OCI-LY3 (cell line): ENCODE measurements around the gene SPINK8.

ENCODE experiments used
- CTCF ChIP-seq: fragments of 200-600, 300-600 bp; sonication (generic); IDR thresholded peaks from 2 replicates; pipeline ENCODE4 v1.5.1; 2014; ENCODE audit warnings: antibody characterized with exemption, low read length, low read depth
- EZH2phosphoT487 ChIP-seq: fragments of 200-600 bp; shearing (Covaris generic); IDR thresholded peaks from 2 replicates; pipeline ENCODE4 v1.6.1; 2018; ENCODE audit warnings: antibody characterized with exemption, mixed run types, low read depth

- TF ChIP-seq CTCF (no peak), EZH2phosphoT487 (no peak)
Measured at GRCh38 chr3:48343432-48343831, 10.0 kb upstream of the SPINK8 start.
